Ammon's horn (tissue), 1 donor: Measurements from ENCODE around the gene FAM199X.
A peak's percentile ranks its signal among the peaks of the same experiment; 100 is the strongest.
"Not testable (repeated sequence)": the region's sequence is repeated elsewhere in the genome, so short reads cannot be mapped to it uniquely, and the experiment has no call there.

Experiments
- DNase-seq: peaks from one replicate; pipeline ENCODE4 v3.0.0-alpha.2; 2016; ENCODE audit warnings: low spot score

Gene FAM199X

GRCh38 chrX:104189837-104190236 is 23.6 kb downstream of the FAM199X start:
- no peak for DNase-seq

DNA sequence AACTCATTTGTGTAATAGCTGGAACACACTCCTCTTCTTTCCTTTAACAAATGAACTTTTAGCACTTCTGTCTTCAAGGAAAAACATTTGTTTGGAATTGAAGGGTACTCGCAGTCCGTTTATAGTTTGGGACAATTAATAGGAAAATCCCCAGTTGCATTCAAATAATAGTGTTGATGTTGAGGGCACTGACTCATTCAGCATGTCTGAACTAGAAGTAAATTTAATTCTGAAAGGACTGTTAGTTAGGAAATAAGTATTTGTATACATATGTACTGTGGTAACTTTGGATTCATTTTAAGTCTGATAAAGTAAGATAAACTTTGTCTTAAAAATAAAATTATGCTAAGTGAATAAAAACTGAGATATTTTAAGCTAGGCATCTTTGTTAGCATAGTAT is 27.2 kb downstream of the FAM199X start:
- DNase-seq: no peak

DNA sequence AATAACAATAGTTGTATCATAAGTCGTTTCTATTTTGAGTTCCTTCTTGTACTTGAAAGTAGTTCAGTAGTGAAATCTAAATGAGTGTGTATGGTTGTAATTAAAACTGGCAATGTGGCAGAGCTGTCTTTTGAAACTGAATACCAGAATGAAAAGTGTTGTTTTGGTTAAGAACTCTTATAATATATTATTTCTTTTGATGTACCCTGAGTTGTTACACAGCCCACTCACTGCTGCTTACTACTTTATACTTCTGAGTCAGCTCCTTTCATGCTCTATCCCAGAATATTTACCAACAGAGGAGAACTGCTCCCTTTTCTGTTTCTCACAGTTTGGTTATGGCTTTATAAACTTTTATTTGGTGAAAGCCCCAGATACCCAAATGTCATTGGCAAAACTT is 28.8 kb downstream of the FAM199X start:
- DNase-seq: no peak

DNA sequence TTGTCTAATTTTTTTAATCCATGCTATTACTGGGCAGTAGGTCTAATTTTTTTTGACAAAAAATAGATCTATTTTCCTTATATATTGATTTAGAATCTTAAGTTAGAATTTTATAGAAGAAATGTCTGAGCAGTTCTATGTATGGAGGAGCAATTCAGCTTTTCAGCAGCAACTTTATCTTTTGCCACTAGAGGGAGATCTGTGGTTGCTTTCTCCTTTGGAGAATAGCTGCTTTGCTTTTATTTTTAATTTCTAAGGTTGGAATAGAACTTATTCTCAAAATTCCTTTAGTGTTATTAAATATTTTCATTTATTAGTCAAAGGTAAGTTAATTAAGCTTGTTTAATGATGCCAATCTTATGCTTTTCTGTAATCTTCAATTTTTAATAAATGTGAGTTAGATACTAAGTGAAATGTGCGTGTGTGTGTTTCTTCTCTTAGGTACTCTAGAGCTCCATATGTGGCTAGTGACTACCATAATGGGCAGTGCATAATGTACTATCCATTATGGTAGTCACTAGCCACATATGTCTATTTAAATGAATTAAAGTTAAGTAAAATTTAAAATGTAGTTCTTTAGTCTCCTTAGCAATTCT is 29.3 kb downstream of the FAM199X start:
- peak; percentile 11 for DNase-seq

GRCh38 chrX:104205548-104205947 is 39.3 kb downstream of the FAM199X start:
- DNase-seq: no peak

DNA sequence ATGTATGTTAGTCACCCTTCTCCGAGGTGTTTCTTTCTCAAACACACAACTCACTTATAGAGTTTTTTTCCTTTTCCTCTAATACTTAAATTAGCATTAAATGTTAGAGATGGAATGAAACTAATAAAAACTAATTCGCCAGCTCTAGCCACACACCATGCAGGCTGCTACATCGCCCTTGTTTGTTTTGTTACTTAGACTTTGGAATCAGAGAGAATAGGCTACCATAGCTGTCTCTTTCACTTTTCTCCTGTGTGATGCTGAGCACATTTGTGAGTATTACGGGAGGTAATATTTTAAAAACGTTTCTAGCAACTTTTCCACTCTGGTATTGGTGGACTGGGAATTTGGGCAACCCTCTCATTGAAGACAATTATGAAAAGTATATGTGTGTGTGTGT is 44.9 kb downstream of the FAM199X start:
- DNase-seq: no peak

DNA sequence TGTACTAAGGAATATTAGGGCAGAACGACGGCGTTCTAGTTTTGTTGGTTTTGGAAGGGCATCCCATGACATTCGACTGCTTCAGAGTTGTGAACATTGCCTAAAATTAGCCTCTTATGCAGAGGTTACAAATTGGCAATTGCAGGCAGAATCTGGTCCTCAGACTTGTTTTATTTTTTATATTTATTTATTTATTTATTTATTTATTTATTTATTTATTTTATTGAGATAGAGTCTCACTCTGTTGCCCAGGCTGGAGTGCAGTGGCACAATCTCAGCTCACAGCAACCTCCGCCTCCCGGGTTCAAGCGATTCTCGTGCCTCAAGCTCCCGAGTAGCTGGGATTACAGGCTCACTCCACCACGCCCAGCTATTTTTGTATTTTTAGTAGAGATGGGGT is 63.8 kb downstream of the FAM199X start:
- DNase-seq: not testable (repeated sequence)
